Spleen (tissue), 11 donors: ENCODE measurements around the gene OR52N1. TPM values are rescaled to one million over a fixed set of nuclear protein-coding genes. Genes with fewer than 3 reads are reported as not detected.

Experiments used
- DNase-seq: peaks from one replicate; pipeline ENCODE4 v3.0.0-alpha.2; 2020
- H3K27ac ChIP-seq, 8 donors: fragments of 200-600 bp; sonication (generic) in 7 of 8; 1 replicate in 4 of 8; 2 replicates in 4 of 8; pipeline versions ENCODE4 v1.5.0 to v1.8.0; 2016 to 2021; ENCODE audit warnings: inconsistent platforms in 4 of 8, mild to moderate bottlenecking in 4 of 8, moderate library complexity in 1 of 8
- H3K27me3 ChIP-seq, 7 donors: fragments of 200-600 bp; sonication (generic) in 6 of 7; replicated peaks in 1 of 7; 1 replicate in 4 of 7; 2 replicates in 3 of 7; pipeline versions ENCODE4 v1.5.0 to v1.8.0; 2016 to 2021; ENCODE audit warnings: inconsistent platforms in 3 of 7, mild to moderate bottlenecking in 1 of 7
- H3K36me3 ChIP-seq, 6 donors: fragments of 200-600 bp; sonication (generic) in 5 of 6; 1 replicate in 4 of 6; 2 replicates in 2 of 6; pipeline versions ENCODE4 v1.5.0 to v1.8.0; 2016 to 2021; ENCODE audit warnings: inconsistent platforms in 2 of 6
- H3K4me1 ChIP-seq, 6 donors: fragments of 200-600 bp; sonication (generic) in 5 of 6; 1 replicate in 3 of 6; 2 replicates in 3 of 6; pipeline versions ENCODE4 v1.5.0 to v1.8.0; 2016 to 2021; ENCODE audit warnings: inconsistent platforms in 3 of 6
- H3K4me3 ChIP-seq, 8 donors: fragments of 200-600 bp; sonication (generic) in 7 of 8; 1 replicate in 4 of 8; 2 replicates in 4 of 8; pipeline versions ENCODE4 v1.5.0 to v1.8.0; 2016 to 2021; ENCODE audit warnings: inconsistent platforms in 4 of 8, mild to moderate bottlenecking in 4 of 8, moderate library complexity in 2 of 8
- H3K9me3 ChIP-seq, 8 donors: fragments of 200-600 bp; sonication (generic) in 7 of 8; 1 replicate in 4 of 8; 2 replicates in 4 of 8; pipeline versions ENCODE4 v1.5.0 to v1.8.0; 2016 to 2021; ENCODE audit warnings: inconsistent platforms in 4 of 8
- CTCF ChIP-seq, 11 experiments: fragments of 200-600 bp in 7 of 11; fragments of 450-650 bp in 4 of 11; sonication (generic) in 4 of 11; IDR thresholded peaks in 8 of 11; conservative IDR thresholded peaks in 3 of 11; 1 replicate in 7 of 11; 2 replicates in 4 of 11; pipeline versions ENCODE4 v1.4.0 to v1.8.0; 2016 to 2021; ENCODE audit warnings: antibody characterized with exemption in 11 of 11, inconsistent platforms in 4 of 11, mild to moderate bottlenecking in 1 of 11
- POLR2A ChIP-seq, 3 donors: fragments of 450-650 bp; IDR thresholded peaks; one replicate each; pipeline ENCODE4 v1.5.1; 2017; ENCODE audit warnings: antibody characterized with exemption in 3 of 3, mild to moderate bottlenecking in 1 of 3
- POLR2AphosphoS5 ChIP-seq, 3 donors: sonication (generic); formaldehyde crosslinking; IDR thresholded peaks; one replicate each; pipeline ENCODE4 v1.5.1; 2017; ENCODE audit warnings: antibody characterized with exemption in 3 of 3
- WGBS, 5 donors: extraction: QIAGEN DNeasy Blood & Tissue Kit in 3 of 5; methylation state at CpG; one replicate each; pipeline versions ENCODE4 v1.1.5 to v1.1.7; 2013 to 2018; 5-methylcytosine and 5-hydroxymethylcytosine counted together
- intact Hi-C: fragments of 100-400 bp; cut with DNase I; formaldehyde crosslinking; loops from one replicate; pipeline ENCODE4 v1.15.0; 2023; ENCODE audit warnings: low total_unique reads
- polyA plus RNA-seq, 3 donors: library from polyadenylated mRNA; stranded (reverse); fragments of 200-250 nt; gene quantifications; one replicate each; pipeline ENCODE4 v1.2.1, GENCODE V29; 2013
- total RNA-seq, 7 donors: library from RNA; depleted of rRNA in 3 of 7; stranded (reverse); fragments of >200 nt in 3 of 7; fragmentation: NEBNext Ultra II Directional in 4 of 7; extraction: Animal tissue kit (Norgen Biotek cat#: 25700) in 4 of 7; gene quantifications; one replicate each; pipeline versions ENCODE4 v1.1.0 to v1.2.1, GENCODE V29; 2016 to 2021
- donor health status: healthy with polysubstance abuse.
- donor health status: DM: no; HTN: no; CAD: no; lungs with moderate emphysema.
- donor health status: DM: no; HTN: no; CAD: no.
- donor health status: Bipolar disorder and iron deficiency.
- donor health status: healthy.
- donor health status: DM: no; HTN: no; CAD: no.
- donor health status: DM: yes; HTN: yes; CAD: no.

OR52N1 gene
- total and polyA plus RNA-seq, 10 donors = not detected

GRCh38 chr11:5809122-5809519 is 18.1 kb upstream of the OR52N1 start:
- Histone ChIP-seq H3K4me1 (peaks cover 0 to 15% (median 13%) of the 10 kb centered on the region in 6 donors), H3K36me3 (no peaks in the 10 kb centered on the region), H3K27ac (peak overlapping the region in 1 of 8 donors; percentile 40), H3K27me3 (peaks cover 0 to 15% (median 0%) of the 10 kb centered on the region in 7 donors), H3K9me3 (peaks cover 0 to 8% (median 4%) of the 10 kb centered on the region in 8 donors), H3K4me3 (peak overlapping the region; percentile 27 to 71 (median 48))
- DNase-seq = no peak
- 15 to 42% (median 20%) methylated on average over 5 of the region's 5 CpGs for WGBS, 5 donors
- TF ChIP-seq POLR2A (IDR thresholded peaks at IDR 0.05) (no peak), POLR2AphosphoS5 (IDR thresholded peaks at IDR 0.05) (no peak), CTCF (IDR thresholded peaks at IDR 0.05 in 8 of 11, conservative IDR thresholded peaks at IDR 0.05 in 3 of 11) (no peak)
- intact Hi-C loops = loop anchor here (2.0 to 5.0 kb wide), 3 partner anchors 212 to 687 kb away; partner anchors contain the start of gene TRIM6

GRCh38 chr11:5808500-5809121 is 17.5 kb upstream of the OR52N1 start, which contains the start of gene OR52N2:
Gene OR52N2 (plus strand): TSS chr11:5808924. CDS start chr11:5820336, 11,412 bp downstream.
- peak within 1 kb of the TSS in 1 of 8 donors; percentile 40 for H3K27ac ChIP-seq
- H3K9me3 ChIP-seq = peaks cover 0 to 14% (median 8%) of the 10 kb centered on the region in 8 donors
- H3K36me3 ChIP-seq = no peaks in the 10 kb centered on the region
- WGBS, 5 donors = 7 to 26% (median 13%) methylated on average over 24 of the region's 24 CpGs
- peak within 1 kb of the TSS; percentile 27 to 71 (median 48) for H3K4me3 ChIP-seq
- no peak for TF ChIP-seq POLR2AphosphoS5 (IDR thresholded peaks at IDR 0.05)
- TF ChIP-seq CTCF (IDR thresholded peaks at IDR 0.05 in 8 of 11, conservative IDR thresholded peaks at IDR 0.05 in 3 of 11) = peak; percentile 78 to 93 (median 87)
- TF ChIP-seq POLR2A (IDR thresholded peaks at IDR 0.05) = no peak
- H3K4me1 ChIP-seq = peaks cover 0 to 15% (median 13%) of the 10 kb centered on the region in 6 donors
- peak; percentile 82 for DNase-seq
- H3K27me3 ChIP-seq = peaks cover 0 to 15% (median 0%) of the 10 kb centered on the region in 7 donors
- intact Hi-C loops = loop anchor here (2.0 to 5.0 kb wide), 3 partner anchors 211 to 686 kb away; partner anchors contain the start of gene TRIM6

- intact Hi-C loops = loop anchor here (5.0 kb wide), 2 partner anchors 210 to 685 kb away; partner anchors contain the start of gene TRIM6
- H3K36me3 ChIP-seq = no peaks in the 10 kb centered on the region
- WGBS, 5 donors = 70 to 79% (median 76%) methylated on average over 10 of the region's 10 CpGs
- TF ChIP-seq POLR2AphosphoS5 (IDR thresholded peaks at IDR 0.05) (no peak), POLR2A (IDR thresholded peaks at IDR 0.05) (no peak), CTCF (IDR thresholded peaks at IDR 0.05 in 8 of 11, conservative IDR thresholded peaks at IDR 0.05 in 3 of 11) (no peak)
- no peak for DNase-seq
- H3K27ac ChIP-seq = no peak overlapping the region
- H3K9me3 ChIP-seq = peaks cover 0 to 16% (median 10%) of the 10 kb centered on the region in 8 donors
- H3K4me1 ChIP-seq = peaks cover 0 to 15% (median 13%) of the 10 kb centered on the region in 6 donors
- no peak overlapping the region for H3K4me3 ChIP-seq
- peaks cover 0 to 15% (median 0%) of the 10 kb centered on the region in 7 donors for H3K27me3 ChIP-seq
Measured at GRCh38 chr11:5807580-5807979, 16.5 kb upstream of the OR52N1 start.

GRCh38 chr11:5803982-5804381 is 12.9 kb upstream of the OR52N1 start:
- 76 to 95% (median 91%) methylated on average over 5 of the region's 5 CpGs for WGBS, 5 donors

More at GRCh38 chr11:5803982-5804381, 12.9 kb upstream of the OR52N1 start:
- intact Hi-C loops = no loop called here
- DNase-seq = no peak
- no peak for TF ChIP-seq POLR2AphosphoS5 (IDR thresholded peaks at IDR 0.05)
- TF ChIP-seq CTCF (IDR thresholded peaks at IDR 0.05 in 8 of 11, conservative IDR thresholded peaks at IDR 0.05 in 3 of 11) = no peak
- no peak for TF ChIP-seq POLR2A (IDR thresholded peaks at IDR 0.05)
- H3K4me3 ChIP-seq = no peak overlapping the region
- no peaks in the 10 kb centered on the region for H3K36me3 ChIP-seq
- H3K27ac ChIP-seq = no peak overlapping the region
- H3K9me3 ChIP-seq = peaks cover 0 to 16% (median 10%) of the 10 kb centered on the region in 8 donors
- H3K4me1 ChIP-seq = peaks cover 0 to 9% (median 8%) of the 10 kb centered on the region in 6 donors
- peaks cover 0 to 12% (median 0%) of the 10 kb centered on the region in 7 donors for H3K27me3 ChIP-seq
